IMR-90 (cell line): ENCODE measurements around the gene ANO9. TPM values are rescaled to one million over a fixed set of nuclear protein-coding genes. Genes with fewer than 3 reads are reported as not detected.
A peak's percentile ranks its signal among the peaks of the same experiment; 100 is the strongest.

Source experiments
- ATAC-seq: fragments of 200-7000 bp; cut with Tn5 transposase; 2 replicates; pipeline ENCODE4 v1.9.1; 2020; ENCODE audit warnings: low read depth, mild to moderate bottlenecking, moderate library complexity
- BruUV-seq: library from RNA; stranded (reverse); fragments of 400-500 nt; replicated peaks from 2 replicates; lab custom pipeline; 2021; lab: Mats Ljungman, UMichigan
- CTCF ChIA-PET: fragments of 300-600 bp; formaldehyde crosslinking; extraction: SDS; loops from one replicate; lab custom pipeline; 2021; ENCODE audit warnings: antibody characterized with exemption; lab: Yijun Ruan, JAX
- POLR2A ChIA-PET: fragments of 300-600 bp; sonication (Branson Sonifier 250); formaldehyde crosslinking; loops from one replicate; lab custom pipeline; 2022; ENCODE audit warnings: antibody characterized with exemption; ENCODE audit not compliant: unreplicated experiment; lab: Charles Lee
- DNase-seq: peaks from one replicate; pipeline ENCODE4 v3.0.0; 2013
- H2AFZ ChIP-seq: replicated peaks from 2 replicates; pipeline ENCODE3; 2013; ENCODE audit warnings: low read length, mild to moderate bottlenecking; ENCODE audit not compliant: poor library complexity
- H2AK5ac ChIP-seq: 2 replicates; pipeline ENCODE4 v1.6.1; 2013; ENCODE audit warnings: low read depth, low read length, inconsistent platforms
- H2AK9ac ChIP-seq: replicated peaks from 2 replicates; pipeline ENCODE3; 2013; ENCODE audit warnings: mild to moderate bottlenecking, low read depth, low read length, moderate library complexity; ENCODE audit not compliant: poor library complexity
- H2BK120ac ChIP-seq: 2 replicates; pipeline ENCODE4 v1.6.1; 2013; ENCODE audit warnings: low read depth, low read length, inconsistent platforms
- H2BK15ac ChIP-seq: 3 replicates; pipeline ENCODE4 v1.6.1; 2013; ENCODE audit warnings: low read depth, low read length, inconsistent platforms
- H2BK20ac ChIP-seq: 2 replicates; pipeline ENCODE4 v1.6.1; 2013; ENCODE audit warnings: low read depth, mild to moderate bottlenecking, inconsistent platforms, low read length, moderate library complexity
- H2BK5ac ChIP-seq: 2 replicates; pipeline ENCODE4 v1.6.1; 2013; ENCODE audit warnings: mild to moderate bottlenecking, low read depth, low read length, inconsistent platforms; ENCODE audit not compliant: poor library complexity, severe bottlenecking
- H3K14ac ChIP-seq: replicated peaks from 2 replicates; pipeline ENCODE4 v1.6.1; 2013; ENCODE audit warnings: low read depth, low read length, inconsistent platforms
- H3K18ac ChIP-seq: 2 replicates; pipeline ENCODE4 v1.6.1; 2013; ENCODE audit warnings: low read depth, low read length, control low read depth
- H3K23ac ChIP-seq: 2 replicates; pipeline ENCODE4 v1.6.1; 2013; ENCODE audit warnings: low read depth, low read length, inconsistent platforms
- H3K27ac ChIP-seq: 2 replicates; pipeline ENCODE4 v1.5.1; 2013; ENCODE audit warnings: mild to moderate bottlenecking, control low read depth, low read length; ENCODE audit not compliant: insufficient read depth
- H3K27me3 ChIP-seq: 2 replicates; pipeline ENCODE4 v1.6.1; 2013; ENCODE audit warnings: low read length; ENCODE audit not compliant: control insufficient read depth, insufficient read depth
- H3K36me3 ChIP-seq: 2 replicates; pipeline ENCODE4 v1.6.1; 2013; ENCODE audit warnings: low read length, mixed read lengths; ENCODE audit not compliant: control insufficient read depth, insufficient read depth
- H3K4ac ChIP-seq: 2 replicates; pipeline ENCODE4 v1.6.1; 2013; ENCODE audit warnings: low read depth, low read length, inconsistent platforms
- H3K4me1 ChIP-seq: 2 replicates; pipeline ENCODE4 v1.6.1; 2013; ENCODE audit warnings: low read length, mixed read lengths; ENCODE audit not compliant: control insufficient read depth, insufficient read depth
- H3K4me2 ChIP-seq: 2 replicates; pipeline ENCODE4 v1.6.1; 2013; ENCODE audit warnings: low read depth, mild to moderate bottlenecking, control low read depth, low read length, moderate library complexity
- H3K4me3 ChIP-seq: 2 replicates; pipeline ENCODE4 v1.5.1; 2013; ENCODE audit warnings: low read depth, mild to moderate bottlenecking, control low read depth, low read length, moderate library complexity; ENCODE audit not compliant: insufficient read depth
- H3K56ac ChIP-seq: 2 replicates; pipeline ENCODE4 v1.6.1; 2013; ENCODE audit warnings: low read length, inconsistent platforms; ENCODE audit not compliant: insufficient read depth; ENCODE audit errors: extremely low read depth
- H3K79me1 ChIP-seq, 2 experiments: 2 replicates each; pipeline ENCODE4 v1.6.1; 2013; ENCODE audit warnings: low read length in 2 of 2, inconsistent platforms in 1 of 2, low read depth in 1 of 2
- H3K9ac ChIP-seq: 2 replicates; pipeline ENCODE4 v1.6.1; 2013; ENCODE audit warnings: low read depth, low read length, control low read depth
- H3K9me1 ChIP-seq: 2 replicates; pipeline ENCODE4 v1.6.1; 2013; ENCODE audit warnings: low read length, inconsistent platforms; ENCODE audit not compliant: insufficient read depth
- H3K9me3 ChIP-seq: 2 replicates; pipeline ENCODE4 v1.6.1; 2013; ENCODE audit warnings: low read length; ENCODE audit not compliant: control insufficient read depth, insufficient read depth
- H4K20me1 ChIP-seq: 2 replicates; pipeline ENCODE4 v1.6.1; 2013; ENCODE audit warnings: low read length, inconsistent platforms; ENCODE audit not compliant: insufficient read depth
- H4K5ac ChIP-seq: 2 replicates; pipeline ENCODE4 v1.6.1; 2013; ENCODE audit warnings: mild to moderate bottlenecking, low read depth, low read length, control low read depth
- H4K8ac ChIP-seq, 2 experiments: 2 replicates each; pipeline ENCODE4 v1.6.1; 2013; ENCODE audit warnings: low read depth in 2 of 2, low read length in 2 of 2, control low read depth in 1 of 2, inconsistent platforms in 1 of 2
- H4K91ac ChIP-seq: 2 replicates; pipeline ENCODE4 v1.6.1; 2013; ENCODE audit warnings: low read depth, low read length, inconsistent platforms; ENCODE audit not compliant: insufficient read depth
- BHLHE40 ChIP-seq: fragments of 150-350 bp; IDR thresholded peaks from 2 replicates; pipeline ENCODE4 v1.6.1; 2016; ENCODE audit warnings: mild to moderate bottlenecking, low read depth, low read length
- CEBPB ChIP-seq: IDR thresholded peaks from 2 replicates; pipeline ENCODE4 v1.6.1; 2012; ENCODE audit warnings: low read depth, low read length, improper control_type of control experiment
- MAZ ChIP-seq: IDR thresholded peaks from 2 replicates; pipeline ENCODE4 v1.6.1; 2012; ENCODE audit warnings: low read depth, mild to moderate bottlenecking, low read length, improper control_type of control experiment, moderate library complexity, borderline replicate concordance
- MXI1 ChIP-seq: IDR thresholded peaks from 2 replicates; pipeline ENCODE4 v1.6.1; 2012; ENCODE audit warnings: low read depth, mild to moderate bottlenecking, low read length, moderate library complexity, borderline replicate concordance
- POLR2A ChIP-seq: IDR thresholded peaks from 2 replicates; pipeline ENCODE4 v1.6.1; 2012; ENCODE audit warnings: mild to moderate bottlenecking, low read depth, low read length
- RFX5 ChIP-seq: IDR thresholded peaks from 2 replicates; pipeline ENCODE4 v1.8.0; 2012; ENCODE audit warnings: low read depth, mild to moderate bottlenecking, low read length, moderate library complexity
- USF2 ChIP-seq: fragments of 150-350 bp; IDR thresholded peaks from 2 replicates; pipeline ENCODE4 v1.6.1; 2017; ENCODE audit warnings: mild to moderate bottlenecking, antibody characterized with exemption, low read length, low read depth
- WGBS, 2 experiments: methylation state at CpG; one replicate each; pipeline versions ENCODE4 v1.1.5 to v1.1.7; 2013; ENCODE audit warnings: missing lambda C conversion rate in 2 of 2; ENCODE audit not compliant: insufficient read length in 1 of 2; ENCODE audit errors: extremely low coverage in 2 of 2; 5-methylcytosine and 5-hydroxymethylcytosine counted together
- dilution Hi-C: fragments of 300-500 bp; cut with HindIII; formaldehyde crosslinking; loops from one replicate; pipeline ENCODE4 v1.14.3; 2018; ENCODE audit warnings: low sequenced_read_pairs; ENCODE audit not compliant: unreplicated experiment
- in situ Hi-C: fragments of 300-500 bp; cut with MboI; formaldehyde crosslinking; loops from 3 replicates; pipeline ENCODE4 v1.14.3; 2019; ENCODE audit warnings: low sequenced_read_pairs, inconsistent platforms, mixed read lengths
- intact Hi-C: fragments of 100-400 bp; cut with micrococcal nuclease; formaldehyde crosslinking; loops from 2 replicates; pipeline ENCODE4 v1.10.0; 2022
- polyA plus RNA-seq, 3 experiments: library from polyadenylated mRNA; depleted of rRNA; stranded (reverse); fragments of >200 nt; gene quantifications; 2 replicates each; pipeline ENCODE4 v1.2.3, GENCODE V29; 2012; ENCODE audit warnings: low replicate concordance in 1 of 3
- total RNA-seq: library from RNA; depleted of rRNA; stranded (reverse); fragments of >200 nt; gene quantifications from 2 replicates; pipeline ENCODE4 v1.2.3, GENCODE V29; 2012

The ANO9 gene
- total and polyA plus RNA-seq, 2 of the 4 experiments (the other 2 are of a cell fraction): not detected

GRCh38 chr11:450809-451451, 9.1 kb upstream of the ANO9 start (continued):
- TF ChIP-seq MXI1 (peak; percentile 97), BHLHE40 (peak; percentile 54)

GRCh38 chr11:449889-450808, 8.3 kb upstream of the ANO9 start, which contains the start of gene PTDSS2:
TSS of gene PTDSS2 (plus strand) at chr11:450279. CDS start at chr11:450456, 177 bp downstream.
- ATAC-seq (peak; percentile 87), DNase-seq (peak; percentile 94)
- peak within 1 kb of the TSS; percentile 69 for H3K27ac ChIP-seq
- ChIA-PET CTCF (interaction anchor here (1.5 to 3.4 kb wide), 2 partner anchors 28 to 43 kb away, joined by 4 to 12 read pairs; no protein-coding TSS in a partner anchor), POLR2A (no interaction called here)
- peak within 1 kb of the TSS; percentile 86 for H2AFZ ChIP-seq
- 1% methylated on average over 67 of the region's 108 CpGs; no CpG with 5 or more reads in 1 of the 2 experiments for WGBS, 2 experiments
- H3K4me3 ChIP-seq: peak within 1 kb of the TSS; percentile 77
- H3K4me1 ChIP-seq: peaks cover 6% of the 10 kb centered on the region
- no peaks in the 10 kb centered on the region for H3K9me3 ChIP-seq
- dilution Hi-C loops (no loop called here), in situ Hi-C loops (loop anchor here (10.0 kb wide), 1 partner anchor 145 kb away; the partner anchor contains the start of gene IFITM2), intact Hi-C loops (loop anchor here (2.0 to 10.0 kb wide), 5 partner anchors 19 to 243 kb away; partner anchors contain the start of genes B4GALNT4, BET1L, RIC8A and RNH1)
- H3K4me2 ChIP-seq: peak within 1 kb of the TSS; percentile 86
- no peaks in the 10 kb centered on the region for H3K27me3 ChIP-seq
- peak within 1 kb of the TSS; percentile 74 for H3K9ac ChIP-seq
- H3K4ac ChIP-seq: peak within 1 kb of the TSS; percentile 82
- H2AK5ac ChIP-seq: peak within 1 kb of the TSS; percentile 91
- H4K8ac ChIP-seq: peak within 1 kb of the TSS; percentile 39 to 75; a peak in 2 of 4 replicates
- no peak within 1 kb of the TSS for H2BK120ac ChIP-seq
- TF ChIP-seq CEBPB: no peak
- peak; percentile 45; the same call in 1 of the 2 replicates for TF ChIP-seq MAZ
- peak; percentile 12; the same call in 1 of the 2 replicates for TF ChIP-seq USF2
- TF ChIP-seq RFX5: no peak
- peak; percentile 63 for TF ChIP-seq MXI1
- no peak for TF ChIP-seq POLR2A
- H4K5ac ChIP-seq: no peak within 1 kb of the TSS
- no peaks in the 10 kb centered on the region for H3K9me1 ChIP-seq
- H3K36me3 ChIP-seq: peaks cover 18% of the 10 kb centered on the region
- no TSS peak for BruUV-seq
- H3K14ac ChIP-seq: peak within 1 kb of the TSS; percentile 30; the same call in 1 of the 2 replicates
- no peak within 1 kb of the TSS; the same call in 1 of the 2 replicates for H3K56ac ChIP-seq
- no peak within 1 kb of the TSS for H2BK15ac ChIP-seq
- H3K18ac ChIP-seq: no peak within 1 kb of the TSS; the same call in 1 of the 2 replicates
- peaks cover 7 to 51% of the 10 kb centered on the region in 2 experiments for H3K79me1 ChIP-seq
- peak within 1 kb of the TSS; percentile 29 for H2BK5ac ChIP-seq
- no peak within 1 kb of the TSS for H2BK20ac ChIP-seq
- peak within 1 kb of the TSS; percentile 55; the same call in 1 of the 2 replicates for H3K23ac ChIP-seq
- H4K20me1 ChIP-seq: peaks cover 22% of the 10 kb centered on the region
- peak within 1 kb of the TSS; percentile 92 for H2AK9ac ChIP-seq
- peak within 1 kb of the TSS; percentile 53 for H4K91ac ChIP-seq
